GM19438 (cell line): ENCODE data around the gene PRRC1.

ENCODE experiments used
- ATAC-seq: cut with Tn5 transposase; IDR thresholded peaks from one replicate; pipeline ENCODE4 v1.9.1; 2021; ENCODE audit warnings: low read depth; ENCODE audit not compliant: unreplicated experiment

Gene PRRC1

GRCh38 chr5:127517480-127518318 lies at the start of gene PRRC1:
PRRC1 (plus strand) TSS chr5:127517640; CDS start chr5:127523480, 5,840 bp downstream.
- ATAC-seq: peak; percentile 90

GRCh38 chr5:127471211-127471610 lies 46.2 kb upstream of the PRRC1 start:
- no peak for ATAC-seq

GRCh38 chr5:127472700-127473099 lies 44.7 kb upstream of the PRRC1 start:
- no peak for ATAC-seq

GRCh38 chr5:127486471-127486870 lies 31.0 kb upstream of the PRRC1 start:
- ATAC-seq: no peak

- ATAC-seq: no peak
Observed at GRCh38 chr5:127492854-127493738, 24.3 kb upstream of the PRRC1 start.

GRCh38 chr5:127498548-127498947 lies 18.9 kb upstream of the PRRC1 start:
- ATAC-seq: no peak

GRCh38 chr5:127505905-127506304 lies 11.5 kb upstream of the PRRC1 start:
- ATAC-seq: no peak

- no peak for ATAC-seq
Observed at GRCh38 chr5:127506616-127507015, 10.8 kb upstream of the PRRC1 start.

GRCh38 chr5:127508644-127509373 lies 8.6 kb upstream of the PRRC1 start:
- ATAC-seq: no peak

GRCh38 chr5:127513408-127513970 lies 4.0 kb upstream of the PRRC1 start:
- no peak for ATAC-seq

GRCh38 chr5:127514816-127515215 lies 2.6 kb upstream of the PRRC1 start:
- ATAC-seq: no peak

- no peak for ATAC-seq
Observed at GRCh38 chr5:127515693-127516440, 1.6 kb upstream of the PRRC1 start.

GRCh38 chr5:127517110-127517479 lies 345 bp upstream of the PRRC1 start:
- ATAC-seq: peak; percentile 31

GRCh38 chr5:127518319-127518621 lies 830 bp downstream of the PRRC1 start:
- peak; percentile 26 for ATAC-seq

GRCh38 chr5:127519527-127519926 lies 2.1 kb downstream of the PRRC1 start:
- ATAC-seq: no peak

- ATAC-seq: no peak
Observed at GRCh38 chr5:127521138-127521770, 3.8 kb downstream of the PRRC1 start.

- ATAC-seq: no peak
Observed at GRCh38 chr5:127525181-127525580, 7.7 kb downstream of the PRRC1 start.

- no peak for ATAC-seq
Observed at GRCh38 chr5:127529904-127530682, 12.7 kb downstream of the PRRC1 start.

- ATAC-seq: no peak
Observed at GRCh38 chr5:127536687-127537086, 19.2 kb downstream of the PRRC1 start.
